H1 (cell line): ENCODE measurements around the gene SLC1A1. TPM values are rescaled to one million over a fixed set of nuclear protein-coding genes. Genes with fewer than 3 reads are reported as not detected.

Experiments used
- CTCF ChIA-PET: fragments of 300-600 bp; sonication (Branson Sonifier 250); formaldehyde crosslinking; loops from one replicate; lab custom pipeline; 2021; ENCODE audit not compliant: partially characterized antibody; lab: Charles Lee
- POLR2A ChIA-PET: fragments of 300-600 bp; sonication (Branson Sonifier 250); formaldehyde crosslinking; loops from one replicate; lab custom pipeline; 2021; ENCODE audit warnings: inconsistent platforms; ENCODE audit not compliant: partially characterized antibody; lab: Charles Lee
- DNase-seq, 2 experiments: peaks; one replicate each; pipeline versions ENCODE4 v3.0.0 to v3.0.0-alpha.2; 2010 to 2022; ENCODE audit warnings: low spot score in 2 of 2, low read depth in 1 of 2, mixed read lengths in 1 of 2
- FAIRE-seq: peaks from 2 replicates; lab custom pipeline; 2011; peaks lifted over from hg19 to GRCh38; lab: Jason Lieb, UNC
- H2AFZ ChIP-seq: 2 replicates; pipeline ENCODE4 v1.8.1; 2012; ENCODE audit warnings: low read length, inconsistent platforms
- H2AK5ac ChIP-seq: 2 replicates; pipeline ENCODE4 v1.6.1; 2013; ENCODE audit warnings: low read depth, low read length
- H2BK120ac ChIP-seq: replicated peaks from 2 replicates; pipeline ENCODE3; 2013; ENCODE audit warnings: low read depth, low read length, inconsistent platforms
- H2BK12ac ChIP-seq: 2 replicates; pipeline ENCODE4 v1.6.1; 2013; ENCODE audit warnings: low read depth, low read length
- H2BK15ac ChIP-seq: 2 replicates; pipeline ENCODE4 v1.6.1; 2013; ENCODE audit warnings: low read length
- H2BK20ac ChIP-seq: 2 replicates; pipeline ENCODE4 v1.6.1; 2013; ENCODE audit warnings: low read length
- H2BK5ac ChIP-seq: 2 replicates; pipeline ENCODE4 v1.6.1; 2013; ENCODE audit warnings: low read depth, low read length
- H3K14ac ChIP-seq: 2 replicates; pipeline ENCODE4 v1.6.1; 2013; ENCODE audit warnings: inconsistent platforms; ENCODE audit not compliant: insufficient read length
- H3K18ac ChIP-seq: 2 replicates; pipeline ENCODE4 v1.6.1; 2013; ENCODE audit warnings: low read length; ENCODE audit errors: extremely low read depth
- H3K23ac ChIP-seq: 2 replicates; pipeline ENCODE4 v1.6.1; 2013; ENCODE audit warnings: inconsistent platforms; ENCODE audit not compliant: insufficient read length
- H3K23me2 ChIP-seq: 2 replicates; pipeline ENCODE4 v1.6.1; 2013; ENCODE audit warnings: low read depth, low read length
- H3K27ac ChIP-seq: 2 replicates; pipeline ENCODE4 v1.6.1; 2011; ENCODE audit warnings: low read depth, low read length, inconsistent platforms
- H3K27me3 ChIP-seq, 4 experiments: replicated peaks in 1 of 4; 1 replicate in 1 of 4; 2 replicates in 3 of 4; pipeline versions ENCODE4 v1.6.1 to v1.8.1; 2011 to 2013; ENCODE audit warnings: low read length in 3 of 4, mild to moderate bottlenecking in 3 of 4, inconsistent platforms in 2 of 4, mixed read lengths in 2 of 4, moderate library complexity in 1 of 4; ENCODE audit not compliant: control insufficient read depth in 3 of 4, insufficient read depth in 3 of 4; ENCODE audit errors: extremely low read depth in 1 of 4
- H3K36me3 ChIP-seq, 4 experiments: 2 replicates each; pipeline versions ENCODE4 v1.6.1 to v1.8.1; 2011 to 2013; ENCODE audit warnings: mild to moderate bottlenecking in 4 of 4, low read length in 3 of 4, moderate library complexity in 2 of 4, control low read depth in 1 of 4, inconsistent platforms in 1 of 4; ENCODE audit not compliant: insufficient read depth in 4 of 4, control insufficient read depth in 2 of 4
- H3K4ac ChIP-seq: replicated peaks from 2 replicates; pipeline ENCODE3; 2013; ENCODE audit warnings: low read length, low read depth, mixed read lengths, inconsistent platforms; ENCODE audit not compliant: insufficient read length
- H3K4me1 ChIP-seq, 4 experiments: replicated peaks in 1 of 4; 1 replicate in 1 of 4; 2 replicates in 3 of 4; pipeline versions ENCODE4 v1.6.1 to v1.8.1; 2011 to 2013; ENCODE audit warnings: low read length in 3 of 4, inconsistent platforms in 2 of 4, mixed read lengths in 1 of 4; ENCODE audit not compliant: insufficient read depth in 4 of 4, control insufficient read depth in 3 of 4
- H3K4me2 ChIP-seq, 2 experiments: 2 replicates each; pipeline versions ENCODE4 v1.6.1 to v1.8.1; 2011 to 2013; ENCODE audit warnings: low read depth in 2 of 2, low read length in 2 of 2, control low read depth in 1 of 2, inconsistent platforms in 1 of 2, mild to moderate bottlenecking in 1 of 2; ENCODE audit not compliant: insufficient read depth in 1 of 2
- H3K4me3 ChIP-seq, 4 experiments: fragments of 200-600, 300-600 bp in 1 of 4; sonication (generic), shearing (Covaris generic), sonication (Bioruptor Twin) in 1 of 4; 2 replicates each; pipeline versions ENCODE4 v1.5.1 to v1.8.1; 2011 to 2016; ENCODE audit warnings: low read length in 4 of 4, low read depth in 3 of 4, control low read depth in 2 of 4, inconsistent platforms in 2 of 4, mild to moderate bottlenecking in 2 of 4, mixed read lengths in 1 of 4, moderate library complexity in 1 of 4; ENCODE audit not compliant: insufficient read depth in 2 of 4; ENCODE audit errors: extremely low read depth in 1 of 4
- H3K56ac ChIP-seq: replicated peaks from 2 replicates; pipeline ENCODE3; 2013; ENCODE audit warnings: low read depth, mild to moderate bottlenecking, mixed read lengths, low read length, inconsistent platforms; ENCODE audit not compliant: insufficient read length
- H3K79me1 ChIP-seq: 2 replicates; pipeline ENCODE4 v1.6.1; 2013; ENCODE audit warnings: low read depth, low read length, control low read depth
- H3K79me2 ChIP-seq, 2 experiments: 2 replicates each; pipeline versions ENCODE4 v1.6.1 to v1.8.1; 2012 to 2013; ENCODE audit warnings: low read length in 2 of 2, mild to moderate bottlenecking in 2 of 2, inconsistent platforms in 1 of 2; ENCODE audit not compliant: insufficient read depth in 2 of 2, control insufficient read depth in 1 of 2
- H3K9ac ChIP-seq, 4 experiments: replicated peaks in 1 of 4; 1 replicate in 1 of 4; 2 replicates in 3 of 4; pipeline versions ENCODE4 v1.6.1 to v1.8.1; 2011 to 2013; ENCODE audit warnings: low read depth in 3 of 4, low read length in 3 of 4, control low read depth in 2 of 4, mild to moderate bottlenecking in 2 of 4, moderate library complexity in 2 of 4, inconsistent platforms in 1 of 4; ENCODE audit errors: extremely low read depth in 1 of 4
- H3K9me3 ChIP-seq, 2 experiments: 2 replicates each; pipeline versions ENCODE4 v1.6.1 to v1.8.1; 2012 to 2013; ENCODE audit warnings: mild to moderate bottlenecking in 2 of 2, moderate library complexity in 2 of 2, control low read depth in 1 of 2, inconsistent platforms in 1 of 2, low read depth in 1 of 2, low read length in 1 of 2, mixed read lengths in 1 of 2; ENCODE audit not compliant: insufficient read depth in 2 of 2
- H4K20me1 ChIP-seq, 2 experiments: replicated peaks in 1 of 2; 2 replicates each; pipeline versions ENCODE3 to v1.8.1; 2011 to 2013; ENCODE audit warnings: inconsistent platforms in 2 of 2, low read length in 2 of 2, mild to moderate bottlenecking in 1 of 2; ENCODE audit not compliant: insufficient read depth in 2 of 2, control insufficient read depth in 1 of 2
- H4K5ac ChIP-seq: 2 replicates; pipeline ENCODE4 v1.6.1; 2013; ENCODE audit warnings: low read length, low read depth, mixed read lengths, inconsistent platforms; ENCODE audit not compliant: insufficient read length
- H4K8ac ChIP-seq: 2 replicates; pipeline ENCODE4 v1.8.0; 2013; ENCODE audit warnings: mild to moderate bottlenecking, moderate library complexity, low read length, inconsistent platforms; ENCODE audit not compliant: insufficient read depth; ENCODE audit errors: extremely low read depth
- H4K91ac ChIP-seq: replicated peaks from 2 replicates; pipeline ENCODE3; 2013; ENCODE audit warnings: low read length, mixed read lengths, inconsistent platforms; ENCODE audit not compliant: insufficient read length
- ATF3 ChIP-seq: IDR thresholded peaks from 2 replicates; pipeline ENCODE4 v1.6.1; 2011; ENCODE audit warnings: low read depth, mild to moderate bottlenecking, low read length; ENCODE audit not compliant: insufficient read depth
- BACH1 ChIP-seq: IDR thresholded peaks from 2 replicates; pipeline ENCODE4 v1.6.1; 2012; ENCODE audit warnings: low read length, improper control_type of control experiment
- EGR1 ChIP-seq: IDR thresholded peaks from 2 replicates; pipeline ENCODE4 v1.6.1; 2011; ENCODE audit warnings: low read depth, low read length, borderline replicate concordance
- JUN ChIP-seq: IDR thresholded peaks from 2 replicates; pipeline ENCODE4 v1.6.1; 2011; ENCODE audit warnings: low read depth, mild to moderate bottlenecking, improper control_type of control experiment, low read length
- KDM4A ChIP-seq: IDR thresholded peaks from one replicate; pipeline ENCODE4 v1.7.1; 2012; ENCODE audit warnings: low read depth, mild to moderate bottlenecking, moderate library complexity, low read length, inconsistent platforms; ENCODE audit not compliant: severe bottlenecking
- POLR2A ChIP-seq, 2 experiments: IDR thresholded peaks; 1 replicate in 1 of 2; 2 replicates in 1 of 2; pipeline ENCODE4 v1.6.1; 2011; ENCODE audit warnings: low read depth in 2 of 2, low read length in 2 of 2, mild to moderate bottlenecking in 2 of 2; ENCODE audit errors: control extremely low read depth in 1 of 2
- POU5F1 ChIP-seq: IDR thresholded peaks from 2 replicates; pipeline ENCODE4 v1.6.1; 2011; ENCODE audit warnings: low read depth, mild to moderate bottlenecking, low read length, moderate library complexity
- RXRA ChIP-seq: IDR thresholded peaks from 2 replicates; pipeline ENCODE4 v1.6.1; 2011; ENCODE audit warnings: low read depth, mild to moderate bottlenecking, low read length, moderate library complexity; ENCODE audit not compliant: insufficient read depth
- SIN3A ChIP-seq, 2 experiments: IDR thresholded peaks in 1 of 2; conservative IDR thresholded peaks in 1 of 2; 2 replicates each; pipeline ENCODE4 v1.6.1; 2011 to 2012; ENCODE audit warnings: low read length in 2 of 2, improper control_type of control experiment in 1 of 2, low read depth in 1 of 2, mild to moderate bottlenecking in 1 of 2
- SP4 ChIP-seq: IDR thresholded peaks from 2 replicates; pipeline ENCODE4 v1.6.1; 2012; ENCODE audit warnings: low read length, inconsistent platforms
- SRF ChIP-seq: IDR thresholded peaks from 2 replicates; pipeline ENCODE4 v1.6.1; 2011; ENCODE audit warnings: mild to moderate bottlenecking, low read depth, low read length, moderate library complexity
- SUZ12 ChIP-seq: fragments of 200-600 bp; sonication (generic); IDR thresholded peaks from 2 replicates; pipeline ENCODE4 v1.6.1; 2012; ENCODE audit warnings: mild to moderate bottlenecking, inconsistent platforms, low read length, moderate library complexity, mixed read lengths
- WGBS, 2 experiments: shearing (Covaris generic) in 1 of 2; methylation state at CpG; one replicate each; pipeline versions ENCODE4 v1.1.6 to v1.1.7; 2013 to 2015; ENCODE audit warnings: low lambda C conversion rate in 2 of 2, mixed read lengths in 2 of 2, inconsistent platforms in 1 of 2, low coverage in 1 of 2, missing lambda C conversion rate in 1 of 2; ENCODE audit not compliant: insufficient replicate concordance in 2 of 2, insufficient coverage in 1 of 2, insufficient read length in 1 of 2; ENCODE audit errors: extremely low coverage in 1 of 2, missing lambda C conversion rate in 1 of 2; 5-methylcytosine and 5-hydroxymethylcytosine counted together
- polyA plus RNA-seq, 7 experiments: library from polyadenylated mRNA; depleted of rRNA in 3 of 7; stranded (reverse) in 5 of 7; unstranded in 2 of 7; fragments of >200 nt in 5 of 7; fragments of 200-250 nt in 2 of 7; gene quantifications; 1 replicate in 5 of 7; 2 replicates in 1 of 7; 4 replicates in 1 of 7; pipeline versions ENCODE4 v1.2.1 to v1.2.3, GENCODE V29; 2011 to 2013; ENCODE audit warnings: missing spikeins in 2 of 7, mixed read lengths in 2 of 7
- total RNA-seq: library from RNA; stranded (reverse); fragmentation: NEBNext Ultra II Directional; extraction: Animal tissue kit (Norgen Biotek cat#: 25700); gene quantifications from 2 replicates; pipeline ENCODE4 v1.2.1, GENCODE V29; 2021

Gene SLC1A1
- total and polyA plus RNA-seq, 2 of the 8 experiments (the other 6 are each of a cell fraction or from before 2014, with no cell fraction given) = 4.7 to 11.7 TPM

- POLR2A ChIA-PET = interaction anchor here (1.3 kb wide), 1 partner anchor 23 kb away, joined by 3 read pairs; no protein-coding TSS in a partner anchor
- Histone ChIP-seq H2BK20ac (no peak overlapping the region), H2BK15ac (no peak overlapping the region)
Observed at GRCh38 chr9:4573176-4573575, 82.9 kb downstream of the SLC1A1 start.

More at GRCh38 chr9:4573176-4573575, 82.9 kb downstream of the SLC1A1 start:
- H4K91ac ChIP-seq = no peak overlapping the region
- no peak overlapping the region for H2AK5ac ChIP-seq
- H3K14ac ChIP-seq = no peak overlapping the region
- no peaks in the 10 kb centered on the region for H3K79me1 ChIP-seq
- no peak overlapping the region for H2BK120ac ChIP-seq
- H3K4me1 ChIP-seq = no peaks in the 10 kb centered on the region; a peak in 2 of 7 replicates
- H2BK12ac ChIP-seq = no peak overlapping the region
- no peak overlapping the region for H4K8ac ChIP-seq
- H4K5ac ChIP-seq = no peak overlapping the region
- no peak overlapping the region for H3K4me2 ChIP-seq
- H3K18ac ChIP-seq = no peak overlapping the region
- CTCF ChIA-PET = interaction anchor here (1.3 to 1.5 kb wide), 4 partner anchors 23 to 144 kb away, joined by 3 to 7 read pairs (median 4); no protein-coding TSS in a partner anchor
- H3K23ac ChIP-seq = no peak overlapping the region
- no peak for TF ChIP-seq BACH1
- TF ChIP-seq SUZ12 = no peak
- TF ChIP-seq EGR1 = no peak
- no peak for TF ChIP-seq POLR2A (IDR thresholded peaks at IDR 0.05; ENCODE audit: control extremely low read depth in 1 of 2, low read depth in 2 of 2, low read length in 2 of 2)
- TF ChIP-seq ATF3 = no peak
- no peak for TF ChIP-seq RXRA
- TF ChIP-seq KDM4A = no peak
- no peak for TF ChIP-seq SP4
- no peak for TF ChIP-seq POU5F1
- TF ChIP-seq SIN3A (conservative IDR thresholded peaks at IDR 0.05 in 1 of 2, IDR thresholded peaks at IDR 0.05 in 1 of 2; ENCODE audit: low read depth in 1 of 2, low read length in 2 of 2) = no peak
- no peak for TF ChIP-seq SRF
- no peak for TF ChIP-seq JUN
- H3K27ac ChIP-seq = no peak overlapping the region
- peaks cover 0 to 2% of the 10 kb centered on the region in 2 experiments for H4K20me1 ChIP-seq
- no peak overlapping the region for H2BK5ac ChIP-seq
- H3K23me2 ChIP-seq = no peaks in the 10 kb centered on the region
- H2AFZ ChIP-seq = no peak overlapping the region
- FAIRE-seq = no peak
- no peaks in the 10 kb centered on the region for H3K36me3 ChIP-seq
- WGBS, 2 experiments = 87% methylated on average over 4 of the region's 4 CpGs; no CpG with 5 or more reads in 1 of the 2 experiments
- no peaks in the 10 kb centered on the region for H3K27me3 ChIP-seq
- no peak overlapping the region for H3K56ac ChIP-seq
- no peak overlapping the region for H3K4ac ChIP-seq
- no peak overlapping the region for H3K4me3 ChIP-seq
- H3K9me3 ChIP-seq = no peaks in the 10 kb centered on the region
- no peak for DNase-seq
- no peak overlapping the region for H3K9ac ChIP-seq
- H3K79me2 ChIP-seq = no peaks in the 10 kb centered on the region
